C4-2B (cell line): ENCODE data around the gene GSDMA.

ENCODE experiments used
- H3K27ac ChIP-seq: fragments of 450-650 bp; 2 replicates; pipeline ENCODE4 v1.5.1; 2017
- ZFX ChIP-seq: fragments of 450-650 bp; IDR thresholded peaks from 2 replicates; pipeline ENCODE4 v1.6.1; 2017
- TF ChIP-seq, protein P1 (sequence below): fragments of 450-650 bp; conservative IDR thresholded peaks from 2 replicates; pipeline ENCODE4 v1.5.1; 2017; ENCODE audit warnings: mild to moderate bottlenecking

Gene GSDMA

DNA sequence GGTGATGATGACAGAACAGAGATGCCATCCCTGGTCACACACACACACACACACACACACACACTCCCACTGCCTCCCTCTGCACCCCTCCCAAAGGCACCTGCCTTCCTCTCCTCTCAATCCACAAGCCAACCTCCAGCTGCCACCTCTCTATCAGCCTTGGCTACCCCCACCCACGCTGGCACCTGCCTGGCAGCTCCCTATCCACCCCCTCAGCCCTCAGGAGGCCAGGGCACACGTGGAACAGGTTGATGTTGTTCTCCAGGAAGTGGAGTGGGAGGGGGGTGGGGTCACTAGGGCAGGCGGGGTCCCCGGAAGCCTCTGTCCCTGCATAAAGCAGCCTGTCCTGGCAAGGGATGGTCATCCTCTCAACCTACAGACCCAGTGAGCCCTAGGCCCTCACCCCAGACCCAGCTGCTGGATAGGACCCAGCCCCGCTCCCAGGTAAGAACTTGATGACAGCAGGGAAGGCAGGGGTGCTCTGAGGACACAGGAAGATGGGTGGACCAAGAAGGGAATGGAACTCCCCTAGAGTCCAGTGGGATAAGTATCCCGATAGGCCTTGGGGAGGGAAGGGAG is at the start of gene GSDMA:
GSDMA (plus strand) TSS at position 363 of the 579 bp plus-strand sequence. CDS start 2,684 bp downstream, outside the sequence.
- no peak for TF ChIP-seq ZFX
- TF ChIP-seq, protein P1, sequence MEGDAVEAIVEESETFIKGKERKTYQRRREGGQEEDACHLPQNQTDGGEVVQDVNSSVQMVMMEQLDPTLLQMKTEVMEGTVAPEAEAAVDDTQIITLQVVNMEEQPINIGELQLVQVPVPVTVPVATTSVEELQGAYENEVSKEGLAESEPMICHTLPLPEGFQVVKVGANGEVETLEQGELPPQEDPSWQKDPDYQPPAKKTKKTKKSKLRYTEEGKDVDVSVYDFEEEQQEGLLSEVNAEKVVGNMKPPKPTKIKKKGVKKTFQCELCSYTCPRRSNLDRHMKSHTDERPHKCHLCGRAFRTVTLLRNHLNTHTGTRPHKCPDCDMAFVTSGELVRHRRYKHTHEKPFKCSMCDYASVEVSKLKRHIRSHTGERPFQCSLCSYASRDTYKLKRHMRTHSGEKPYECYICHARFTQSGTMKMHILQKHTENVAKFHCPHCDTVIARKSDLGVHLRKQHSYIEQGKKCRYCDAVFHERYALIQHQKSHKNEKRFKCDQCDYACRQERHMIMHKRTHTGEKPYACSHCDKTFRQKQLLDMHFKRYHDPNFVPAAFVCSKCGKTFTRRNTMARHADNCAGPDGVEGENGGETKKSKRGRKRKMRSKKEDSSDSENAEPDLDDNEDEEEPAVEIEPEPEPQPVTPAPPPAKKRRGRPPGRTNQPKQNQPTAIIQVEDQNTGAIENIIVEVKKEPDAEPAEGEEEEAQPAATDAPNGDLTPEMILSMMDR: no peak
- H3K27ac ChIP-seq: no peak within 1 kb of the TSS

- no peak overlapping the region for H3K27ac ChIP-seq
- TF ChIP-seq ZFX: no peak
- TF ChIP-seq, protein P1: no peak
These were observed 48.8 kb upstream of the GSDMA start for GRCh38 chr17:39913989-39914388.

DNA sequence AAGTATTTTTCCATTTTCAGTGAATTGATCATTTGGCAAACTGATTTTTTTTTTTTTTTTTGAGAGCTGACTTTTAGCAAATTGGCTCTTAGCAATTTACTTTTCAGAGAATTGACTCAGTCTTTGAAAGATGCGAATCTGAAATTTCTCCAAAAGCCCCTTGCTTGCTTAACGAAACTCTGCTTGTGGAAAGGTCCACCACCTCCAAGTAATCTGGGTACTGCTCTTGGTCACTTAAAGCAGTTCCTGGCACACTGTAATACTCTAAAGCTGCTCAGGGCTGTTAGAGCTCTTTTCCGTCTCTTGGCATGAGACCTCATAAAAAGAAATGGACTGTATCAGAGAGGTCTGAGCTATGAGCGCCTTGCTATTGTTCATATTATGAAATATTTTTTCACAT is 47.2 kb upstream of the GSDMA start:
- no peak overlapping the region for H3K27ac ChIP-seq

DNA sequence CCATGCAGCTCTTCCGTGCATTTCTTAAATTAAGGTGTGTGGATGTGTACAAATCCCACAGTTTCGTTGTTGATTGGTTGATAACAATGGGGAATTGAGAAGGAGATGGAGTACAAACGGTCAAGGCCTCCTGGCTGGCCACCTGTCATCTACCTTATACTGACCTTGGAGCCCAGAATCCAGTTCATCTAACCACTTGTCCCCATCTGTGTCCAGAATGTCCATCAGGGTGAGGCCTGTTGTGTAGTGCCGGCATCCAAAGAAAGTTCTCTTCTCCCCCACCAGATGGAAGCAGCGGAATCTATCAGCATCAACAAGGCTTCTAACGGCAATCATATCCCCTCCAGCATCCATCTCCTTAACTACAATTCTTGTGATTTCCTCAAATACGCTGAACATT is 45.9 kb upstream of the GSDMA start:
- TF ChIP-seq, protein P1: no peak
- H3K27ac ChIP-seq: no peak overlapping the region

More for the DNA sequence above, 47.2 kb upstream of the GSDMA start:
- TF ChIP-seq, protein P1: no peak
- TF ChIP-seq ZFX: no peak

GRCh38 chr17:39919087-39919683 is 43.6 kb upstream of the GSDMA start:
- TF ChIP-seq, protein P1: no peak
- no peak for TF ChIP-seq ZFX
- no peak overlapping the region for H3K27ac ChIP-seq

- no peak for TF ChIP-seq ZFX
- TF ChIP-seq, protein P1: no peak
- no peak overlapping the region for H3K27ac ChIP-seq
These were observed 42.3 kb upstream of the GSDMA start for GRCh38 chr17:39920218-39921210.

- no peak overlapping the region for H3K27ac ChIP-seq
- TF ChIP-seq, protein P1: no peak
- TF ChIP-seq ZFX: no peak
These were observed 41.5 kb upstream of the GSDMA start for GRCh38 chr17:39921323-39921722.
